WERI-Rb-1 (cell line): ENCODE results near the gene POLR1C.
A peak's percentile ranks its signal among the peaks of the same experiment; 100 is the strongest.

ENCODE experiments used
- DNase-seq: peaks from one replicate; pipeline ENCODE4 v3.0.0-alpha.2; 2020
- H3K27ac ChIP-seq: fragments of 250-450 bp; sonication (Bioruptor Pico); 2 replicates; pipeline ENCODE4 v1.5.1; 2020; ENCODE audit warnings: mild to moderate bottlenecking, moderate library complexity
- H3K27me3 ChIP-seq: fragments of 250-450 bp; sonication (Bioruptor Pico); 2 replicates; pipeline ENCODE4 v1.5.1; 2021; ENCODE audit warnings: mild to moderate bottlenecking, low read depth, moderate library complexity; ENCODE audit not compliant: insufficient read depth, severe bottlenecking
- H3K36me3 ChIP-seq: fragments of 250-450 bp; sonication (Bioruptor Pico); 2 replicates; pipeline ENCODE4 v1.5.1; 2020; ENCODE audit warnings: mild to moderate bottlenecking, moderate library complexity
- H3K4me3 ChIP-seq: 2 replicates; pipeline ENCODE4 v1.5.1; 2011; ENCODE audit warnings: low read depth, mild to moderate bottlenecking, control low read depth, low read length
- H3K9me3 ChIP-seq: fragments of 250-450 bp; sonication (Bioruptor Pico); 2 replicates; pipeline ENCODE4 v1.5.1; 2021; ENCODE audit warnings: mild to moderate bottlenecking, moderate library complexity; ENCODE audit not compliant: severe bottlenecking
- CTCF ChIP-seq: IDR thresholded peaks from 2 replicates; pipeline ENCODE4 v1.5.1; 2011; ENCODE audit warnings: low read depth, mild to moderate bottlenecking, control low read depth, inconsistent platforms, low read length

Gene POLR1C

GRCh38 chr6:43517505-43518357 lies 842 bp downstream of the POLR1C start:
- TF ChIP-seq CTCF = no peak
- H3K4me3 ChIP-seq = peak overlapping the region; percentile 76
- H3K36me3 ChIP-seq = peaks cover 84% of the 10 kb centered on the region
- H3K9me3 ChIP-seq = no peaks in the 10 kb centered on the region
- H3K27ac ChIP-seq = peak overlapping the region; percentile 87
- no peak for DNase-seq
- no peaks in the 10 kb centered on the region for H3K27me3 ChIP-seq

DNA sequence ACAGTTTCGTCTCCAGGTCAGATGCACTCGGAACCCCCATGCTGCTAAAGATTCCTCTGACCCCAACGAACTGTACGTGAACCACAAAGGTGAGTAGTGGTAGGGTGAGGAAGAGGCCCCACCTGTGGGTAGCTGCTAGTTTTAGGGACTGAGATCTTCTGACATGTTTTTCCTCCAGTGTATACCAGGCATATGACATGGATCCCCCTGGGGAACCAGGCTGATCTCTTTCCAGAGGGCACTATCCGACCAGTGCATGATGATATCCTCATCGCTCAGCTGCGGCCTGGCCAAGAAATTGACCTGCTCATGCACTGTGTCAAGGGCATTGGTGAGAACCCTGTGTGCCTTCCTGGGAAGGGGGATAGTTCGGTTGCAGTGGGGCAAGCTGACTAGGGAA lies 3.2 kb downstream of the POLR1C start:
- Histone ChIP-seq H3K27ac (no peak overlapping the region), H3K36me3 (peaks cover 84% of the 10 kb centered on the region), H3K9me3 (no peaks in the 10 kb centered on the region), H3K4me3 (no peak overlapping the region), H3K27me3 (no peaks in the 10 kb centered on the region)
- no peak for DNase-seq
- no peak for TF ChIP-seq CTCF

GRCh38 chr6:43521836-43522235 lies 4.9 kb downstream of the POLR1C start:
- peaks cover 92% of the 10 kb centered on the region for H3K36me3 ChIP-seq

DNA sequence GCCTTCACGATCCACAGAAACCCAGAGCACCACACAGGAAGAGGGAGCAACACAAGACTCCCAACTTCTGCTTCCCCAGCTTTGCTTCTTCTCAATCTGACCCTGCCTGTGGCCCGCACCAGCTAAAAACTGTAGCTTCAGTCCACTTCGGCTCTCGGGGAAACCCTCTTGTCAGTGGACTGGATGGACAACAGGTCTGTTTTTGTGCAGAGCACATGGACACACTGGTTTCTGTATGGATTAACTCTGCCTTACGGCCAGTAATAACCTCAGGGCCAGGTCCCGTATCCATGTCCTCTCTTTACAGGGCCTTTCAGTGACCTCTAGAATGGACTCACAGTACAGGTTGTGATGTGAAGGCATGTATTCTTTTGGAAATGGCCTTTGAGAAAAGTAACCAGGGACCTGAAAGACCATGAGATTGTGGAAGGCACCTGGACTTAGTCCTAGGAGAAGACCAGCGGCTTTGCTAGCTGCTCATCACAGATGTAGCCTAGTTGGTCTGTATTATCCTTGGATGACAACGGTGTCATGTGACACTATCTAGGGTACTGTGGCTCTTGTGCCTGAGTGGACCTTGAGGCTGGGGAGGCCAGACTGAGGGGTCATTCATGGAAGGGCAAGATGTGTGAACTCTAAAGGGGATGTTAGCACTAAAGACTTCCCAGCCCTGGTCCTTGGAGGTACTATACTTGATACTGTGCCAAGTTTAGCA lies 5.8 kb downstream of the POLR1C start:
- TF ChIP-seq CTCF = no peak
- no peaks in the 10 kb centered on the region for H3K9me3 ChIP-seq
- H3K36me3 ChIP-seq = peaks cover 97% of the 10 kb centered on the region
- no peaks in the 10 kb centered on the region for H3K27me3 ChIP-seq
- DNase-seq = no peak
- no peak overlapping the region for H3K4me3 ChIP-seq
- H3K27ac ChIP-seq = no peak overlapping the region

More at GRCh38 chr6:43521836-43522235, 4.9 kb downstream of the POLR1C start:
- no peak for DNase-seq
- no peak for TF ChIP-seq CTCF
- Histone ChIP-seq H3K4me3 (no peak overlapping the region), H3K9me3 (no peaks in the 10 kb centered on the region), H3K27me3 (no peaks in the 10 kb centered on the region), H3K27ac (no peak overlapping the region)

DNA sequence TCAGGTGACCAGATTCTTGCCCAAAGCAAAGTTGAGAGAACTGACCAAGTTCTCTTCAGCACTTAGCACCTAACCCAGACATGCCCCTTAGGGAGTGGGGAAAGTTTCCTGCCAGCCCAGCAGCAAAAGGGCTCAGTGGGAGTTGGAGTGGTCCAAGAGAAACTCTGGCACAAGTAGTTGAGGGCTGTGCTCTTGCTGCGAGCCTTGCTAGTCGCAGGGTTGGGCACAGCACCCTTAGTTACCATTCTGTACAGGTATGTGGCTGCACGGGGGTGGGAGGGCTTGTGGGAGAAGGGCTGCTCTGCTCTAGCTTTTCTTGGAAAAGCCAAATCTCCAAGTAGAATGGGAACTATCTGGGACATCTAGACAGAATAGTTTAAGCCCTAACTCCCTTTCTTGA lies 6.4 kb downstream of the POLR1C start:
- TF ChIP-seq CTCF = no peak

More for the DNA sequence above, 6.4 kb downstream of the POLR1C start:
- no peak overlapping the region for H3K27ac ChIP-seq
- H3K4me3 ChIP-seq = no peak overlapping the region
- peaks cover 100% of the 10 kb centered on the region for H3K36me3 ChIP-seq
- H3K27me3 ChIP-seq = no peaks in the 10 kb centered on the region
- DNase-seq = no peak
- no peaks in the 10 kb centered on the region for H3K9me3 ChIP-seq
